Gastroesophageal sphincter (tissue), 3 donors: ENCODE measurements around the gene ULK1.

Experiments
- CTCF ChIP-seq, 4 experiments: fragments of 200-600 bp in 2 of 4; fragments of 450-650 bp in 2 of 4; sonication (generic) in 1 of 4; IDR thresholded peaks; one replicate each; pipeline ENCODE4 v1.5.1; 2017 to 2019; ENCODE audit warnings: antibody characterized with exemption in 4 of 4, mild to moderate bottlenecking in 2 of 4, moderate library complexity in 2 of 4
- EP300 ChIP-seq: sonication (generic); formaldehyde crosslinking; IDR thresholded peaks from one replicate; pipeline ENCODE4 v1.6.1; 2017; ENCODE audit warnings: antibody characterized with exemption, mild to moderate bottlenecking
- POLR2AphosphoS5 ChIP-seq: sonication (generic); formaldehyde crosslinking; IDR thresholded peaks from one replicate; pipeline ENCODE4 v1.6.1; 2017; ENCODE audit warnings: antibody characterized with exemption

DNA sequence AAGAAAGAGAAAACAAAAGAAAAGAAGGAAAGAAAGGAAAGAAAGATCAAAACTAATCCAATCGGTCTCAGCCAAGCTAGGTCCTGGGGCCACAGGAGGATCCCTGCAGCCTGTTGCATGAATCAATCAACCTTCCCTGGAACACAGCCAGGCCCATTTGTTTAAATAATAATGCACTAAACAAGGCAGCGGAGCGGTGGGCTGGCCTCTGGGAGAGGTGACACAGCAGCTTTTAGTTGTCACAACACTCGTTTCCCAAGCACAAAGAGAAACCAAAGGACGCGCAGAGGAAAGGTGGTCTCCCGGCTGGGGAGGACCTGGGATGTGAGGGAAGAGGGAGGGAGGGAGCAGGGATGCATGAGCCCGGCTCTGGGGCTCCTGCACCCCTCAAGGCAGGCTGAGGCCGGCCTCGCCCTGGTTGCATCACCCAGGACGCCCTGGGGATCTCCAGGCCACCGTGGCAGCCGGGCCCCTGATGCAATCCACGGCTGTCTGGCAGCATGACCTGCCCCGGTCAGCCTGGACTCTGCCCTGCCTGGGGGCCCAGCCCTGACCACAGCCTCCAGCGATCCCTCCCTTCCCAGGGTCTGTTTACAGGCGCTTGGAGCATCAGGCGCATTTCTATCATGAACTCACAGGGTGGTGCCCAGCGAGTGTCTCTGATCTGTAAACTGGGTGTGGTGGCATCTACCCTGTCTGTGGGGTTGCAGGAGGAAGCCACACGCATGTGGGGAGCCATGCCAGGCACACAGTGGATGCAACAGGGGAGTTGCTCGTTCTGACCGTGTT lies 33.8 kb upstream of the ULK1 start:
- no peak for TF ChIP-seq EP300
- no peak for TF ChIP-seq CTCF (IDR thresholded peaks at IDR 0.05)
- no peak for TF ChIP-seq POLR2AphosphoS5
